GM18519 (cell line): Measurements from ENCODE around the gene POLR1A.

Source experiments
- ATAC-seq: cut with Tn5 transposase; IDR thresholded peaks from one replicate; pipeline ENCODE4 v1.9.1; 2021; ENCODE audit warnings: mild to moderate bottlenecking, moderate library complexity; ENCODE audit not compliant: unreplicated experiment, low FRiP score

The POLR1A gene

GRCh38 chr2:86025976-86026743 lies 79.5 kb downstream of the POLR1A start:
- ATAC-seq = no peak

GRCh38 chr2:86025229-86025820 lies 80.4 kb downstream of the POLR1A start:
- no peak for ATAC-seq

- ATAC-seq = no peak
Measured at GRCh38 chr2:86023366-86023712, 82.3 kb downstream of the POLR1A start.

- ATAC-seq = no peak
Measured at GRCh38 chr2:86022661-86023365, 82.9 kb downstream of the POLR1A start.

- no peak for ATAC-seq
Measured at GRCh38 chr2:86021396-86022378, 84.0 kb downstream of the POLR1A start.

GRCh38 chr2:86020984-86021383 lies 84.7 kb downstream of the POLR1A start:
- no peak for ATAC-seq

- no peak for ATAC-seq
Measured at GRCh38 chr2:86019121-86019520, 86.6 kb downstream of the POLR1A start.

GRCh38 chr2:86017901-86018896 lies 87.5 kb downstream of the POLR1A start:
- no peak for ATAC-seq

GRCh38 chr2:86016581-86016980 lies 89.1 kb downstream of the POLR1A start:
- ATAC-seq = no peak

- no peak for ATAC-seq
Measured at GRCh38 chr2:86015699-86016098, 90.0 kb downstream of the POLR1A start.

- no peak for ATAC-seq
Measured at GRCh38 chr2:86015006-86015405, 90.7 kb downstream of the POLR1A start.

- ATAC-seq = no peak
Measured at GRCh38 chr2:86014493-86014892, 91.2 kb downstream of the POLR1A start.

GRCh38 chr2:86012007-86012712 lies 93.5 kb downstream of the POLR1A start:
- ATAC-seq = no peak

- no peak for ATAC-seq
Measured at GRCh38 chr2:86011449-86011941, 94.2 kb downstream of the POLR1A start.

- ATAC-seq = no peak
Measured at GRCh38 chr2:86010083-86010482, 95.6 kb downstream of the POLR1A start.

GRCh38 chr2:86006524-86006923 lies 99.2 kb downstream of the POLR1A start:
- no peak for ATAC-seq

- ATAC-seq = no peak
Measured at GRCh38 chr2:86003967-86004366, 101.7 kb downstream of the POLR1A start.

- no peak for ATAC-seq
Measured at GRCh38 chr2:86003104-86003503, 102.6 kb downstream of the POLR1A start.

- no peak for ATAC-seq
Measured at GRCh38 chr2:86002375-86002774, 103.3 kb downstream of the POLR1A start.
